ENCODE data around the gene GUCD1. TPM values are rescaled to one million over a fixed set of nuclear protein-coding genes. Genes with fewer than 3 reads are reported as not detected.
"Not testable (repeated sequence)": the region's sequence is repeated elsewhere in the genome, so short reads cannot be mapped to it uniquely, and the experiment has no call there.

The GUCD1 gene
- total RNA-seq, 1 experiment from 2014 or later = 48.7 TPM

GRCh38 chr22:24535348-24535747, 19.6 kb downstream of the GUCD1 start (continued):
- TF ChIP-seq REST (IDR thresholded peaks at IDR 0.05; ENCODE audit: low read depth) = no peak

- CTCF ChIA-PET = interaction anchor here (1.5 kb wide), 1 partner anchor 10 kb away, joined by 7 read pairs; no protein-coding TSS in a partner anchor
- no peak for TF ChIP-seq JUND (IDR thresholded peaks at IDR 0.05)
- no peak for TF ChIP-seq YY1 (IDR thresholded peaks at IDR 0.05; ENCODE audit: extremely low read depth, insufficient replicate concordance, low read depth, low read length)
- TF ChIP-seq SIN3A (IDR thresholded peaks at IDR 0.05; ENCODE audit: low read depth) = no peak
- no peak for TF ChIP-seq CEBPB (IDR thresholded peaks at IDR 0.05; ENCODE audit: low read depth)
- TF ChIP-seq MAX (IDR thresholded peaks at IDR 0.05) = no peak
- no peak for TF ChIP-seq SRF (IDR thresholded peaks at IDR 0.05; ENCODE audit: low read depth)
- TF ChIP-seq ELF1 (IDR thresholded peaks at IDR 0.05; ENCODE audit: borderline replicate concordance, low read depth) = no peak
- no peak for TF ChIP-seq EGR1 (IDR thresholded peaks at IDR 0.05; ENCODE audit: low read depth)
- TF ChIP-seq ZNF274 (IDR thresholded peaks at IDR 0.05; ENCODE audit: low read depth, low read length) = no peak
- TF ChIP-seq ZFX (IDR thresholded peaks at IDR 0.05) = no peak
- no peak for TF ChIP-seq RAD21 (IDR thresholded peaks at IDR 0.05; ENCODE audit: low read depth)
- H3K27me3 ChIP-seq (ENCODE audit: insufficient read depth, low read length) = no peaks in the 10 kb centered on the region
- DNase-seq (ENCODE audit: low read depth, low spot score) (no peak), ATAC-seq (no peak)
- H3K9me2 ChIP-seq (ENCODE audit: insufficient read depth) = no peaks in the 10 kb centered on the region
- no TSS peak for BruUV-seq (replicated peaks)
- H3K4me1 ChIP-seq (ENCODE audit: control insufficient read depth in 1 of 2, insufficient read depth in 2 of 2, low read length in 2 of 2) = peaks cover 0 to 5% of the 10 kb centered on the region in 2 experiments; a peak in 1 of 4 replicates
- H3K9ac ChIP-seq (ENCODE audit: low read length) = no peak overlapping the region
- H3K79me2 ChIP-seq (ENCODE audit: insufficient read depth, low read length) = no peaks in the 10 kb centered on the region
- H3K4me2 ChIP-seq (ENCODE audit: low read length) = no peak overlapping the region
- H3K4me3 ChIP-seq (replicated peaks in 1 of 2; ENCODE audit: low read depth in 1 of 2, low read length in 2 of 2) = no peak overlapping the region
- no peaks in the 10 kb centered on the region for H4K20me1 ChIP-seq (ENCODE audit: insufficient read depth)
- RAD21 ChIA-PET (ENCODE audit: low non-redundant PET in 1 of 2, low total read pairs in 2 of 2, uncharacterized antibody in 2 of 2, unreplicated experiment in 2 of 2) = no interaction called here
- POLR2A ChIA-PET = no interaction called here
- no peak overlapping the region for H2AFZ ChIP-seq (ENCODE audit: low read depth, low read length, poor library complexity, severe bottlenecking)
- H3K36me3 ChIP-seq (ENCODE audit: control insufficient read depth in 1 of 2, insufficient read depth in 2 of 2, low read length in 2 of 2) = no peaks in the 10 kb centered on the region
- intact Hi-C loops (cut with micrococcal nuclease) = no loop called here
- no peaks in the 10 kb centered on the region for H3K9me3 ChIP-seq (ENCODE audit: control insufficient read depth in 1 of 2, insufficient read depth in 1 of 2, low read depth in 1 of 2, low read length in 2 of 2)
- H3K27ac ChIP-seq (ENCODE audit: low read depth, low read length) = no peak overlapping the region
Measured at GRCh38 chr22:24532075-24532474, 22.9 kb downstream of the GUCD1 start.

- CTCF ChIA-PET = interaction anchor here (1.5 kb wide), 2 partner anchors 9 to 373 kb away, joined by 3 to 7 read pairs; no protein-coding TSS in a partner anchor
- H3K4me3 ChIP-seq (replicated peaks in 1 of 2; ENCODE audit: low read depth in 1 of 2, low read length in 2 of 2); H3K9me3 ChIP-seq (ENCODE audit: control insufficient read depth in 1 of 2, insufficient read depth in 1 of 2, low read depth in 1 of 2, low read length in 2 of 2); H3K4me2 ChIP-seq (ENCODE audit: low read length); RAD21 ChIA-PET (ENCODE audit: low non-redundant PET in 1 of 2, low total read pairs in 2 of 2, uncharacterized antibody in 2 of 2, unreplicated experiment in 2 of 2); H3K36me3 ChIP-seq (ENCODE audit: control insufficient read depth in 1 of 2, insufficient read depth in 2 of 2, low read length in 2 of 2); H3K27ac ChIP-seq (ENCODE audit: low read depth, low read length); H2AFZ ChIP-seq (ENCODE audit: low read depth, low read length, poor library complexity, severe bottlenecking); intact Hi-C loops (cut with micrococcal nuclease); H3K79me2 ChIP-seq (ENCODE audit: insufficient read depth, low read length); POLR2A ChIA-PET; H3K9me2 ChIP-seq (ENCODE audit: insufficient read depth); H3K27me3 ChIP-seq (ENCODE audit: insufficient read depth, low read length); BruUV-seq (replicated peaks); H3K9ac ChIP-seq (ENCODE audit: low read length); ATAC-seq; DNase-seq (ENCODE audit: low read depth, low spot score); H3K4me1 ChIP-seq (ENCODE audit: control insufficient read depth in 1 of 2, insufficient read depth in 2 of 2, low read length in 2 of 2); H4K20me1 ChIP-seq (ENCODE audit: insufficient read depth): not testable (repeated sequence)
Measured at GRCh38 chr22:24530968-24531367, 24.0 kb downstream of the GUCD1 start.
